ENCODE data around the gene MRPS12.

The MRPS12 gene

DNA sequence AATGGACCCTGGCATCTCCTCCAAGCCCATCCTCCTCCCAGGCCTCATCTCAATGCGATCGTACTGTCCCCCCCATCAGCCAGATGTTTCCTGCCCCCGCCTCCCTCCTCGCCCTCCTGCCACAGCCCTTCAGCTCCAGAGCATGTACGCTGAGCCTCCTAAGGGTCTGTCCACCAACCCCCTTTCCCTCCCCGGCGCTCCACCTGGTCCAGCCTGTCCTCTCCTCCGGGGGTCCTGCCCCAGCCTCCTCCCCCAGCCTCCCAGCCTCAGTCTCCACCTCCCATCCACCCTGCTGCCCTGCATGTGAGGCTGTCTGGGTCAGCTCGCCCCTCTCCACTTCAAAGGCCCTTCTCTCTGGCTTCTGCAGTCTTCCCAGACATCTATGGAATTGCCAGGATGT lies 35.8 kb upstream of the MRPS12 start:
- H3K4me2 ChIP-seq = no peak overlapping the region
- no peaks in the 10 kb centered on the region for H4K20me1 ChIP-seq (ENCODE audit: insufficient read depth)
- H3K4me3 ChIP-seq (IDR thresholded peaks at IDR 0.05; ENCODE audit: insufficient read depth, low read depth, low read length) = no peak overlapping the region
- H3K9ac ChIP-seq = no peak overlapping the region
- no peak overlapping the region for H2AFZ ChIP-seq (ENCODE audit: low read depth)
- H3K27ac ChIP-seq = no peak overlapping the region
- TF ChIP-seq, protein P1, sequence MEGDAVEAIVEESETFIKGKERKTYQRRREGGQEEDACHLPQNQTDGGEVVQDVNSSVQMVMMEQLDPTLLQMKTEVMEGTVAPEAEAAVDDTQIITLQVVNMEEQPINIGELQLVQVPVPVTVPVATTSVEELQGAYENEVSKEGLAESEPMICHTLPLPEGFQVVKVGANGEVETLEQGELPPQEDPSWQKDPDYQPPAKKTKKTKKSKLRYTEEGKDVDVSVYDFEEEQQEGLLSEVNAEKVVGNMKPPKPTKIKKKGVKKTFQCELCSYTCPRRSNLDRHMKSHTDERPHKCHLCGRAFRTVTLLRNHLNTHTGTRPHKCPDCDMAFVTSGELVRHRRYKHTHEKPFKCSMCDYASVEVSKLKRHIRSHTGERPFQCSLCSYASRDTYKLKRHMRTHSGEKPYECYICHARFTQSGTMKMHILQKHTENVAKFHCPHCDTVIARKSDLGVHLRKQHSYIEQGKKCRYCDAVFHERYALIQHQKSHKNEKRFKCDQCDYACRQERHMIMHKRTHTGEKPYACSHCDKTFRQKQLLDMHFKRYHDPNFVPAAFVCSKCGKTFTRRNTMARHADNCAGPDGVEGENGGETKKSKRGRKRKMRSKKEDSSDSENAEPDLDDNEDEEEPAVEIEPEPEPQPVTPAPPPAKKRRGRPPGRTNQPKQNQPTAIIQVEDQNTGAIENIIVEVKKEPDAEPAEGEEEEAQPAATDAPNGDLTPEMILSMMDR (conservative IDR thresholded peaks at IDR 0.05; ENCODE audit: low read depth, low read length) = no peak
- H3K27me3 ChIP-seq (ENCODE audit: insufficient read depth, low read depth) = no peaks in the 10 kb centered on the region
- no peaks in the 10 kb centered on the region for H3K36me3 ChIP-seq (ENCODE audit: insufficient read depth)
- no peaks in the 10 kb centered on the region for H3K79me2 ChIP-seq (ENCODE audit: insufficient read depth, low read depth)
- H3K4me1 ChIP-seq (ENCODE audit: low read depth, poor library complexity, severe bottlenecking) = peaks cover 11% of the 10 kb centered on the region

DNA sequence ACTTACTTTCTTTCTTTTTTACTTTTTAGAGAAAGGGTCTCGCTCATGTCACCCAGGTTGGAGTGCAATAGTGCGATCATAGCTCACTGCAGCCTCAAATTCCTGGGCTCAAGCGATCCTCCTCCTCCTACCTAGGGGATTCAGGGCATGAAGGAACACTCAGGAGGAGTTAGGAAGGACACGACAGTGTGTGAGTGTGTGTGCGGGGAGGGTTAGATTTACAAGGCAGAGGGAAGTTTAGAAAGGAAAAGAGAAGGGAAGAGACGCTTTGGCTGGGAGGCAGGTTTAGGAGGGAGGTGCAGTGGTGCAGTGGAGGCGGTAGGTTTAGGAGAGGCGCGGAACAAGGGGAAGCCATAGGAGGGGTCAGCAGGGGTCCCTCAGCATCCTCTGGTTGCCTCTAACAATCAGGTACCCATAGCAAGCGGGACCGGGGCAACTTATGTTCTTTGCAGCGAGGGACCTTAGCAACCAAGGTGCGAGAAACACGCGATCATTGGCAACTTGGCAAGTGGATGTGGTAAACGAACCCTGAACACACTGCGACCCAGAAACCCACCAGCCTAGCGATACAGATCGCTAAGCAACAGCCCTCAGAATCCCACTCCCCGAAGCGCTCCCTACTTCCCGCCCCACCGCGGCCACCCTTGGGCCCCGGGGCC lies 31.8 kb upstream of the MRPS12 start:
- peak overlapping the region; percentile 35; the same call in 1 of the 2 replicates for H3K27ac ChIP-seq

DNA sequence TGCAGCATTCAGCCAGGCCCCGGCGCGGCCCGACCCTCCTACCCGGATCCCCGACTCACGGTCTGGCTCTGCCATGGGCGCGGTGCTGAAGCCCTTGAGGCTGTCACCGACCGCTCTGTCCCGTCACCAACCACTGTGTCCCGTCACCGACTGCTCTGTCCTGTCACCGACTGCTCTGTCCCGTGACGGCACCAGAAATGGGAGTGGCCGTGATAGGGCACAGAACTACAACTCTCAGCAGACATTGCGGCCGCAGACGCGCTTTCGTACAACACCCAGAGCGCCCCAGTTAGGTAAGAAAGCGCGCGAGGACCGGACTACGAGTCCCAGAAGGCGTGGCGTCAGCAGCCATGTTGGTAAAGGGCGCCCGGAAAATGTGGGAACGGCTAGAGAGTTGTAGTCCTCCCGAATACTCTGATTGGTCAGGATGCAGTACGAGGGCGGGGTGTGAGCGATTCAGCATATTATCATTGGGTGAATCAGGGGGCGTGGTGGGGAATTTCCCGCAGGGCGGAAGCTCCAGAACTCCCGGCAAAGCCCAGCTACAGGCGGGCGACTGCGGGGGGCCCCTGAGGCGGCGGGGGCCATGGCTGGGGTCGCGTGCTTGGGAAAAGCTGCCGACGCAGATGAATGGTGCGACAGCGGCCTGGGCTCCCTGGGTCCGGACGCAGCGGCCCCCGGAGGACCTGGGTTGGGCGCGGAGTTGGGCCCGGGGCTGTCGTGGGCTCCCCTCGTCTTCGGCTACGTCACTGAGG lies 31.1 kb upstream of the MRPS12 start, which contains the start of the genes NFKBIB and SIRT2:
Gene NFKBIB, plus strand, starts transcription at position 523 of the 755 bp plus-strand sequence. Its CDS starts 64 bp downstream, at position 587.
Gene SIRT2, minus strand, starts transcription at position 172 of the 755 bp plus-strand sequence. Its CDS starts 97 bp downstream, at position 75.
- no peaks in the 10 kb centered on the region for H3K36me3 ChIP-seq (ENCODE audit: insufficient read depth)
- H3K79me2 ChIP-seq (ENCODE audit: insufficient read depth, low read depth) = peaks cover 16% of the 10 kb centered on the region; the same call in 1 of the 2 replicates
- no peak within 1 kb of the TSS for H3K4me3 ChIP-seq (IDR thresholded peaks at IDR 0.05; ENCODE audit: insufficient read depth, low read depth, low read length)
- H4K20me1 ChIP-seq (ENCODE audit: insufficient read depth) = no peaks in the 10 kb centered on the region
- TF ChIP-seq, protein P1 (conservative IDR thresholded peaks at IDR 0.05; ENCODE audit: low read depth, low read length) = no peak
- peak within 1 kb of the TSS; percentile 96 for H3K4me2 ChIP-seq
- peak within 1 kb of the TSS; percentile 71 for H3K9ac ChIP-seq
- peak within 1 kb of the TSS; percentile 35 for H3K27ac ChIP-seq
- peaks cover 23% of the 10 kb centered on the region for H3K4me1 ChIP-seq (ENCODE audit: low read depth, poor library complexity, severe bottlenecking)
- no peaks in the 10 kb centered on the region for H3K27me3 ChIP-seq (ENCODE audit: insufficient read depth, low read depth)
- peak within 1 kb of the TSS; percentile 93 for H2AFZ ChIP-seq (ENCODE audit: low read depth)

More for the DNA sequence above, 31.8 kb upstream of the MRPS12 start:
- Histone ChIP-seq H3K4me3 (IDR thresholded peaks at IDR 0.05; ENCODE audit: insufficient read depth, low read depth, low read length) (no peak overlapping the region), H2AFZ (ENCODE audit: low read depth) (peak overlapping the region; percentile 93), H3K36me3 (ENCODE audit: insufficient read depth) (no peaks in the 10 kb centered on the region), H3K27me3 (ENCODE audit: insufficient read depth, low read depth) (no peaks in the 10 kb centered on the region), H4K20me1 (ENCODE audit: insufficient read depth) (no peaks in the 10 kb centered on the region), H3K4me1 (ENCODE audit: low read depth, poor library complexity, severe bottlenecking) (peaks cover 23% of the 10 kb centered on the region), H3K4me2 (peak overlapping the region; percentile 96), H3K79me2 (ENCODE audit: insufficient read depth, low read depth) (peaks cover 16% of the 10 kb centered on the region; the same call in 1 of the 2 replicates), H3K9ac (peak overlapping the region; percentile 71)
- TF ChIP-seq, protein P1 (conservative IDR thresholded peaks at IDR 0.05; ENCODE audit: low read depth, low read length) = no peak

DNA sequence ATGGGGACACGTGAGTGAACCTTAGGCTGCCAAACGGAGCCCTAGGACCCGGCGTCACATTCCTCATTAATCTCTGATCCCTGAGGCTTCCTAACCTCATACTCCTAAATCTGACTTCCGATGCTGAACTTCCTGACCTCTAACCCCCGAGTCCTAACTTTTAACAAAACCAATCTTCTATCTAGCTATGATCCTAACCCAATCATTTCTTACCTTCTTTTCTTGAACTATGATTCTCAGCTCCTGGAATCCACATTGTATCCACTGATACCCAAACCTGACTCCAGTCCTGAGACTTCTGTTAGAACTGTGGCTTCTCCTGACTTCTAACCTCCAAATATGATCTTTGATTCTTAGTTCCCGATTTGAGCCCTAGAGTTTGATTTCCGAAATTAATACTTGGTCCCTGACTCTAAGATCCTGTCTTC lies 30.5 kb upstream of the MRPS12 start:
- Histone ChIP-seq H3K36me3 (ENCODE audit: insufficient read depth) (no peaks in the 10 kb centered on the region; the same call in 1 of the 2 replicates), H3K4me2 (peak overlapping the region; percentile 61), H3K79me2 (ENCODE audit: insufficient read depth, low read depth) (peaks cover 16% of the 10 kb centered on the region; the same call in 1 of the 2 replicates), H4K20me1 (ENCODE audit: insufficient read depth) (no peaks in the 10 kb centered on the region), H3K27ac (peak overlapping the region; percentile 24; the same call in 1 of the 2 replicates), H2AFZ (ENCODE audit: low read depth) (peak overlapping the region; percentile 38; the same call in 1 of the 2 replicates), H3K9ac (peak overlapping the region; percentile 55), H3K4me1 (ENCODE audit: low read depth, poor library complexity, severe bottlenecking) (peaks cover 23% of the 10 kb centered on the region), H3K4me3 (IDR thresholded peaks at IDR 0.05; ENCODE audit: insufficient read depth, low read depth, low read length) (no peak overlapping the region), H3K27me3 (ENCODE audit: insufficient read depth, low read depth) (no peaks in the 10 kb centered on the region)
- TF ChIP-seq, protein P1 (conservative IDR thresholded peaks at IDR 0.05; ENCODE audit: low read depth, low read length) = no peak

Measured in KMS-11 (cell line).